ENCODE measurements around the gene NFE2L2.

DNA sequence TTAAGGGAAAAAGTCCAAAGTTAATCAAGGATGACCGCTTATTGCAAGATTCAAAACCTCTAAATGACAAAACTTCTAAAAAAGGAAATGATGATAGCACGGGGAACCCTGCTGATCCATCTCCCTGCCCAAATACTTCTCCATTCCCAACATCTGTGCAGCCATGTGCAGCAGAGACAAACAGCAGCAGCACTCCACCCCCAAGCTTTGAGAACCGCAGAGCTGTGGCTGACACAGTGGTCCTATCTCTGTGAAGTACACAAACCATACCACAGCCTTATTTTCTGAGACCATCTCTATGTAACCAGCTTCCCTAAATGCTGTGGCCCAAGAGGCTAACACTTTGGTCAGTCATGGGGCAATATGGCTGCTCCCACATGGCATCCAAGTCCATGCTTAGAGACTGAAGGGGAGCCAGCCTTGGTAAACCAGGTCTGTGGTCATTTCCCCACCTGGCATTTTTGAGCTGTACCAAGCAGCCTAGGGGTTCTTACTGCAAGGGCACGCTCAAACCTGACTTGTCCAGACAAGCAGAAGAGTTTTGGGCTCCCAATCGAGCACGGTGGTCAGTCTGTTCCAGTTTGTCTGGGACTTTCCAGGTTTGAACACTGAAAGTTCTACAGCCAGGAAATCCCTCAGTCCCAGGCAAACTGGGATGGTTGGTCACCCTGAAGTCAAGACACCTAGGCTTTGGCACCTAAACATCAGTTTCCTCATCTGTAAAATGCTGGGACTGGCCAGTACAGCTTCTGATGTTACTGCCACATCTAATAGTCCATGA is 17.1 kb upstream of the NFE2L2 start:
- TF ChIP-seq EZH2 (IDR thresholded peaks at IDR 0.05; ENCODE audit: low read length), result no peak
- no peak for TF ChIP-seq CTCF (optimal IDR thresholded peaks at IDR 0.05 in 1 of 3, IDR thresholded peaks at IDR 0.05 in 1 of 3, conservative IDR thresholded peaks at IDR 0.05 in 1 of 3; ENCODE audit: extremely low read depth in 1 of 3, insufficient read depth in 2 of 3, low read length in 3 of 3)
